AG04449 (cell line): ENCODE results near the gene TMEM108.

Experiments
- CTCF ChIA-PET: fragments of 350-600 bp; formaldehyde crosslinking; extraction: SDS; loops from one replicate; lab custom pipeline; 2021; ENCODE audit warnings: antibody characterized with exemption; lab: Yijun Ruan, JAX
- POLR2A ChIA-PET: fragments of 400-600, 350-600 bp; formaldehyde crosslinking; extraction: SDS; loops from one replicate; lab custom pipeline; 2020; ENCODE audit warnings: antibody characterized with exemption, inconsistent platforms; lab: Yijun Ruan, JAX
- DNase-seq: peaks from one replicate; pipeline ENCODE4 v3.0.0-alpha.2; 2010; ENCODE audit warnings: low read depth, low spot score
- H3K4me3 ChIP-seq: 2 replicates; pipeline ENCODE4 v1.5.1; 2011; ENCODE audit warnings: low read depth, mild to moderate bottlenecking, control low read depth, low read length
- CTCF ChIP-seq: IDR thresholded peaks from one replicate; pipeline ENCODE4 v1.5.1; 2011; ENCODE audit warnings: mild to moderate bottlenecking, moderate library complexity, low read length, control low read depth, inconsistent platforms; ENCODE audit not compliant: insufficient read depth; ENCODE audit errors: missing control alignments

TMEM108 gene

GRCh38 chr3:133162670-133163305, 124.6 kb downstream of the TMEM108 start:
- ChIA-PET CTCF (interaction anchor here (0.6 kb wide), 1 partner anchor 123 kb away, joined by 3 read pairs; no protein-coding TSS in a partner anchor), POLR2A (no interaction called here)
- no peak for TF ChIP-seq CTCF
- DNase-seq: no peak
- no peak overlapping the region for H3K4me3 ChIP-seq

- ChIA-PET POLR2A (no interaction called here), CTCF (no interaction called here)
- DNase-seq: no peak
- no peak overlapping the region for H3K4me3 ChIP-seq
- no peak for TF ChIP-seq CTCF
These were observed 129.3 kb downstream of the TMEM108 start for GRCh38 chr3:133167340-133168024.

- CTCF ChIA-PET: no interaction called here
- no peak for DNase-seq
- POLR2A ChIA-PET: no interaction called here
- no peak overlapping the region for H3K4me3 ChIP-seq
- no peak for TF ChIP-seq CTCF
These were observed 129.8 kb downstream of the TMEM108 start for GRCh38 chr3:133168025-133168401.

GRCh38 chr3:133169331-133170068, 131.3 kb downstream of the TMEM108 start:
- CTCF ChIA-PET: no interaction called here
- no peak for DNase-seq

GRCh38 chr3:133171831-133172230, 133.6 kb downstream of the TMEM108 start:
- ChIA-PET POLR2A (no interaction called here), CTCF (no interaction called here)
- H3K4me3 ChIP-seq: no peak overlapping the region
- no peak for DNase-seq
- TF ChIP-seq CTCF: no peak

More at GRCh38 chr3:133169331-133170068, 131.3 kb downstream of the TMEM108 start:
- H3K4me3 ChIP-seq: no peak overlapping the region
- no peak for TF ChIP-seq CTCF
- POLR2A ChIA-PET: no interaction called here
